Panc1 (cell line): ENCODE data around the gene PTTG1IP. TPM values are rescaled to one million over a fixed set of nuclear protein-coding genes. Genes with fewer than 3 reads are reported as not detected.

Source experiments
- ATAC-seq: fragments of 200-7000 bp; cut with Tn5 transposase; 2 replicates; pipeline ENCODE4 v1.9.1; 2020; ENCODE audit warnings: mild to moderate bottlenecking, moderate library complexity
- BruUV-seq: library from RNA; stranded (reverse); fragments of 400-500 nt; replicated peaks from 2 replicates; lab custom pipeline; 2021; lab: Mats Ljungman, UMichigan
- CTCF ChIA-PET: fragments of 300-600 bp; sonication (Branson Sonifier 250); formaldehyde crosslinking; loops from one replicate; lab custom pipeline; 2022; ENCODE audit warnings: antibody characterized with exemption; lab: Charles Lee
- POLR2A ChIA-PET: fragments of 300-600 bp; sonication (Branson Sonifier 250); formaldehyde crosslinking; loops from one replicate; lab custom pipeline; 2022; ENCODE audit warnings: antibody characterized with exemption; lab: Charles Lee
- DNase-seq: peaks from one replicate; pipeline ENCODE4 v3.0.0-alpha.2; 2010; ENCODE audit warnings: low read depth, low spot score
- H3K27ac ChIP-seq: 2 replicates; pipeline ENCODE4 v1.5.1; 2011; ENCODE audit warnings: mild to moderate bottlenecking, low read length, inconsistent platforms
- H3K27me3 ChIP-seq: fragments of 200-500 bp; sonication (Bioruptor generic); 2 replicates; pipeline ENCODE4 v1.6.0; 2014; ENCODE audit warnings: low read length, inconsistent platforms; ENCODE audit not compliant: control insufficient read depth, insufficient read depth
- H3K36me3 ChIP-seq: fragments of 200-500 bp; sonication (Bioruptor generic); 2 replicates; pipeline ENCODE4 v1.5.1; 2014; ENCODE audit warnings: inconsistent platforms, mild to moderate bottlenecking, low read length, moderate library complexity; ENCODE audit not compliant: control insufficient read depth, insufficient read depth
- H3K4me1 ChIP-seq: 2 replicates; pipeline ENCODE4 v1.5.1; 2011; ENCODE audit warnings: inconsistent platforms, mild to moderate bottlenecking, low read length, moderate library complexity; ENCODE audit not compliant: control insufficient read depth, insufficient read depth
- H3K4me3 ChIP-seq, 2 experiments: 2 replicates each; pipeline ENCODE4 v1.5.1; 2011 to 2012; ENCODE audit warnings: low read depth in 2 of 2, low read length in 2 of 2, mild to moderate bottlenecking in 2 of 2, inconsistent platforms in 1 of 2, moderate library complexity in 1 of 2
- H3K9me3 ChIP-seq: fragments of 200-500 bp; sonication (Bioruptor generic); 2 replicates; pipeline ENCODE4 v1.5.1; 2014; ENCODE audit warnings: low read depth, mild to moderate bottlenecking, inconsistent platforms, low read length, moderate library complexity; ENCODE audit not compliant: control insufficient read depth, insufficient read depth
- CTCF ChIP-seq: fragments of 450-650 bp; IDR thresholded peaks from 2 replicates; pipeline ENCODE4 v1.5.1; 2017; ENCODE audit warnings: mild to moderate bottlenecking
- POLR2AphosphoS5 ChIP-seq: IDR thresholded peaks from 2 replicates; pipeline ENCODE4 v1.6.1; 2012; ENCODE audit warnings: mild to moderate bottlenecking, low read depth, low read length, moderate library complexity
- REST ChIP-seq, 2 experiments: IDR thresholded peaks; 2 replicates each; pipeline ENCODE4 v1.6.1; 2011 to 2012; ENCODE audit warnings: low read depth in 2 of 2, control low read depth in 1 of 2, low read length in 1 of 2, mild to moderate bottlenecking in 1 of 2, moderate library complexity in 1 of 2; ENCODE audit not compliant: insufficient read depth in 1 of 2
- SIN3A ChIP-seq: IDR thresholded peaks from 2 replicates; pipeline ENCODE4 v1.6.1; 2012; ENCODE audit warnings: low read depth, mild to moderate bottlenecking, low read length, moderate library complexity, borderline replicate concordance; ENCODE audit not compliant: insufficient read depth
- TCF7L2 ChIP-seq: IDR thresholded peaks from 2 replicates; pipeline ENCODE4 v1.6.1; 2011; ENCODE audit warnings: mild to moderate bottlenecking, low read depth, low read length, inconsistent platforms
- in situ Hi-C: cut with HindIII; loops from 2 replicates; pipeline ENCODE4 v1.10.0; 2016; ENCODE audit warnings: low sequenced_read_pairs, low pct_unique_long_range_greater_than_20kb
- intact Hi-C: fragments of 100-400 bp; cut with micrococcal nuclease; formaldehyde crosslinking; loops from one replicate; pipeline ENCODE4 v1.10.0; 2022; ENCODE audit not compliant: unreplicated experiment
- total RNA-seq: library from RNA; stranded (reverse); gene quantifications from one replicate; pipeline ENCODE4 v1.2.1, GENCODE V29; 2021; ENCODE audit not compliant: unreplicated experiment

The PTTG1IP gene
- total RNA-seq, 1 experiment from 2014 or later = 226 TPM

- DNase-seq (no peak), ATAC-seq (no peak)
- Histone ChIP-seq H3K4me3 (no peak overlapping the region), H3K9me3 (peaks cover 7% of the 10 kb centered on the region; the same call in 1 of the 2 replicates), H3K4me1 (no peaks in the 10 kb centered on the region), H3K27me3 (no peaks in the 10 kb centered on the region), H3K36me3 (no peaks in the 10 kb centered on the region), H3K27ac (no peak overlapping the region)
- POLR2A ChIA-PET = no interaction called here
- TF ChIP-seq TCF7L2 = no peak
- no peak for TF ChIP-seq SIN3A
- TF ChIP-seq REST (IDR thresholded peaks at IDR 0.05; ENCODE audit: insufficient read depth in 1 of 2, low read depth in 2 of 2, low read length in 1 of 2) = no peak
- no peak for TF ChIP-seq POLR2AphosphoS5
- in situ Hi-C loops (no loop called here), intact Hi-C loops (no loop called here)
- no TSS peak for BruUV-seq
- CTCF ChIA-PET = no interaction called here
These were observed 50.9 kb downstream of the PTTG1IP start for GRCh38 chr21:44822484-44823178.

GRCh38 chr21:44820851-44821250 lies 52.6 kb downstream of the PTTG1IP start:
- no TSS peak for BruUV-seq
- in situ Hi-C loops = no loop called here
- Histone ChIP-seq H3K27me3 (no peaks in the 10 kb centered on the region), H3K27ac (no peak overlapping the region), H3K36me3 (no peaks in the 10 kb centered on the region), H3K4me1 (no peaks in the 10 kb centered on the region; the same call in 1 of the 2 replicates), H3K4me3 (no peak overlapping the region), H3K9me3 (peaks cover 7% of the 10 kb centered on the region; the same call in 1 of the 2 replicates)
- no peak for TF ChIP-seq REST (IDR thresholded peaks at IDR 0.05; ENCODE audit: insufficient read depth in 1 of 2, low read depth in 2 of 2, low read length in 1 of 2)
- no peak for TF ChIP-seq CTCF
- no peak for TF ChIP-seq TCF7L2
- no peak for TF ChIP-seq SIN3A
- no peak for TF ChIP-seq POLR2AphosphoS5
- DNase-seq (no peak), ATAC-seq (no peak)
- CTCF ChIA-PET = no interaction called here
- intact Hi-C loops = no loop called here
- POLR2A ChIA-PET = no interaction called here
